Transverse colon (tissue), 3 donors: ENCODE results near the gene DYNC2H1.

Source experiments
- CTCF ChIP-seq, 5 experiments: fragments of 200-600 bp in 3 of 5; fragments of 450-650 bp in 2 of 5; sonication (generic) in 3 of 5; IDR thresholded peaks; 1 replicate in 2 of 5; 2 replicates in 3 of 5; pipeline ENCODE4 v1.5.1; 2016 to 2017; ENCODE audit warnings: antibody characterized with exemption in 5 of 5, inconsistent platforms in 3 of 5, mild to moderate bottlenecking in 2 of 5, moderate library complexity in 1 of 5
- EP300 ChIP-seq: sonication (generic); formaldehyde crosslinking; IDR thresholded peaks from one replicate; pipeline ENCODE4 v1.6.1; 2017; ENCODE audit warnings: antibody characterized with exemption, low read depth
- POLR2A ChIP-seq: fragments of 450-650 bp; IDR thresholded peaks from one replicate; pipeline ENCODE4 v1.6.1; 2016; ENCODE audit warnings: antibody characterized with exemption, mild to moderate bottlenecking, moderate library complexity

GRCh38 chr11:103395612-103396011 is 286.4 kb downstream of the DYNC2H1 start:
- no peak for TF ChIP-seq EP300
- no peak for TF ChIP-seq CTCF (IDR thresholded peaks at IDR 0.05)
- TF ChIP-seq POLR2A, result no peak
